HepG2 (cell line): Measurements from ENCODE around the gene NEMF. TPM values are rescaled to one million over a fixed set of nuclear protein-coding genes. Genes with fewer than 3 reads are reported as not detected.

Experiments used
- ARID4A ChIP-seq: sonication (generic); formaldehyde crosslinking; IDR thresholded peaks from 2 replicates; pipeline ENCODE4 v1.5.0; 2020; ENCODE audit warnings: mild to moderate bottlenecking, missing genetic modification reagents, borderline replicate concordance
- BRF2 ChIP-seq: sonication (generic); formaldehyde crosslinking; IDR thresholded peaks from 2 replicates; pipeline ENCODE4 v1.8.1; 2022; ENCODE audit warnings: mild to moderate bottlenecking, missing genetic modification reagents
- ELF4 ChIP-seq: sonication (generic); formaldehyde crosslinking; IDR thresholded peaks from 2 replicates; pipeline ENCODE4 v1.5.0; 2020; ENCODE audit warnings: missing genetic modification reagents, mild to moderate bottlenecking, moderate library complexity, borderline replicate concordance
- HOMEZ ChIP-seq: IDR thresholded peaks from 2 replicates; pipeline ENCODE4 v1.6.1; 2016; ENCODE audit warnings: low read depth
- KLF12 ChIP-seq: sonication (generic); formaldehyde crosslinking; IDR thresholded peaks from 2 replicates; pipeline ENCODE4 v1.4.0; 2020; ENCODE audit warnings: missing genetic modification reagents, borderline replicate concordance
- PRDM4 ChIP-seq: sonication (generic); formaldehyde crosslinking; IDR thresholded peaks from 2 replicates; pipeline ENCODE4 v1.9.0; 2021; ENCODE audit warnings: missing genetic modification reagents, borderline replicate concordance
- SMAD1 ChIP-seq: sonication (generic); formaldehyde crosslinking; IDR thresholded peaks from 2 replicates; pipeline ENCODE4 v1.4.0; 2020; ENCODE audit warnings: missing genetic modification reagents, low read depth, mild to moderate bottlenecking, borderline replicate concordance
- THYN1 ChIP-seq: sonication (generic); formaldehyde crosslinking; IDR thresholded peaks from 2 replicates; pipeline ENCODE4 v1.8.1; 2023; ENCODE audit warnings: low read depth, mild to moderate bottlenecking, moderate library complexity, missing genetic modification reagents, borderline replicate concordance
- ZBTB7B ChIP-seq: sonication (generic); formaldehyde crosslinking; IDR thresholded peaks from 2 replicates; pipeline ENCODE4 v1.4.0; 2020; ENCODE audit warnings: missing genetic modification reagents
- ZFP91 ChIP-seq: sonication (generic); formaldehyde crosslinking; IDR thresholded peaks from 2 replicates; pipeline ENCODE4 v1.9.0; 2022; ENCODE audit warnings: missing genetic modification reagents, mild to moderate bottlenecking, borderline replicate concordance
- ZNF205 ChIP-seq: IDR thresholded peaks from 2 replicates; pipeline ENCODE4 v1.6.1; 2018; ENCODE audit warnings: missing biosample characterization, missing genetic modification reagents
- ZNF230 ChIP-seq: sonication (generic); formaldehyde crosslinking; IDR thresholded peaks from 2 replicates; pipeline ENCODE4 v1.4.0; 2020; ENCODE audit warnings: mild to moderate bottlenecking, missing genetic modification reagents
- ZNF329 ChIP-seq: sonication (generic); formaldehyde crosslinking; IDR thresholded peaks from 2 replicates; pipeline ENCODE4 v1.9.0; 2021; ENCODE audit warnings: low read depth, mild to moderate bottlenecking, missing genetic modification reagents
- ZNF562 ChIP-seq: sonication (generic); formaldehyde crosslinking; IDR thresholded peaks from 2 replicates; pipeline ENCODE4 v1.8.0; 2022; ENCODE audit warnings: missing genetic modification reagents, borderline replicate concordance
- ZNF674 ChIP-seq: sonication (generic); formaldehyde crosslinking; IDR thresholded peaks from 2 replicates; pipeline ENCODE4 v1.5.0; 2020; ENCODE audit warnings: low read depth, mild to moderate bottlenecking, missing genetic modification reagents
- ZNF766 ChIP-seq: sonication (generic); formaldehyde crosslinking; IDR thresholded peaks from 2 replicates; pipeline ENCODE4 v1.5.0; 2020; ENCODE audit warnings: missing genetic modification reagents, borderline replicate concordance
- polyA plus RNA-seq, 8 experiments: library from polyadenylated mRNA; depleted of rRNA in 3 of 8; stranded (reverse) in 7 of 8; unstranded in 1 of 8; fragments of >200 nt; fragmentation: Illumina TruSeq in 4 of 8; extraction: Trizol in 4 of 8; gene quantifications; 2 replicates each; pipeline versions ENCODE4 v1.2.1 to v1.2.3, GENCODE V29; 2011 to 2016; ENCODE audit warnings: low read depth in 4 of 8, missing spikeins in 1 of 8, mixed read lengths in 1 of 8; ENCODE audit not compliant: insufficient read depth in 1 of 8
- total RNA-seq, 5 experiments: library from RNA; depleted of rRNA; stranded (reverse); fragments of >200 nt; fragmentation: Illumina TruSeq; extraction: Trizol; gene quantifications; 2 replicates each; pipeline ENCODE4 v1.2.3, GENCODE V29; 2016; ENCODE audit warnings: low read depth in 1 of 5

The NEMF gene
- total and polyA plus RNA-seq, 2 of the 13 experiments (the other 11 are each of a cell fraction or from before 2014, with no cell fraction given): 21.3 to 57.9 TPM

- no peak for TF ChIP-seq THYN1 (CRISPR knock-in tag)
- no peak for TF ChIP-seq ZNF329 (CRISPR knock-in tag)
- TF ChIP-seq ELF4 (CRISPR knock-in tag): peak; percentile 85
- TF ChIP-seq BRF2 (CRISPR knock-in tag): 0 out of 2 replicates have a peak, but pooled peaks have one; percentile 66
- TF ChIP-seq ZNF205 (CRISPR knock-in tag): no peak
- TF ChIP-seq SMAD1 (CRISPR knock-in tag): 0 out of 2 replicates have a peak, but pooled peaks have one; percentile 70
- peak; percentile 79 for TF ChIP-seq ZBTB7B (CRISPR knock-in tag)
- no peak; the same call in 1 of the 2 replicates for TF ChIP-seq HOMEZ (CRISPR knock-in tag)
- no peak for TF ChIP-seq ZNF230 (CRISPR knock-in tag)
- TF ChIP-seq KLF12 (CRISPR knock-in tag): no peak
- no peak for TF ChIP-seq ZNF766 (CRISPR knock-in tag)
- peak; percentile 77; the same call in 1 of the 2 replicates for TF ChIP-seq ZFP91 (CRISPR knock-in tag)
- TF ChIP-seq ZNF674 (CRISPR knock-in tag): 0 out of 2 replicates have a peak, but pooled peaks have one; percentile 79
- TF ChIP-seq ZNF562 (CRISPR knock-in tag): no peak
- TF ChIP-seq ARID4A (CRISPR knock-in tag): peak; percentile 88
- TF ChIP-seq PRDM4 (CRISPR knock-in tag): no peak
These were observed at the start of gene NEMF (continued) for GRCh38 chr14:49852301-49853157.
